Activated naive CD8-positive, alpha-beta T cell treated with anti-CD3 and anti-CD28 coated beads, Interleukin-2, amount 50 U/mL, for 24 hours (primary cell): Measurements from ENCODE around the gene ABCA2.

Experiments
- ATAC-seq: fragments of 150-1000 bp; cut with Tn5 transposase; one replicate; pipeline ENCODE4 v1.10.0; 2021
- DNase-seq: peaks from one replicate; pipeline ENCODE4 v3.0.0; 2021
- H3K27ac Mint-ChIP-seq: one replicate; pipeline ENCODE4 v1.8.0; 2021; ENCODE audit warnings: mild to moderate bottlenecking, mixed read lengths
- H3K27me3 Mint-ChIP-seq: one replicate; pipeline ENCODE4 v1.8.0; 2021; ENCODE audit warnings: mixed read lengths
- H3K36me3 Mint-ChIP-seq: one replicate; pipeline ENCODE4 v1.8.0; 2021; ENCODE audit warnings: low read depth, mixed read lengths
- H3K4me1 Mint-ChIP-seq: one replicate; pipeline ENCODE4 v1.8.0; 2021; ENCODE audit warnings: mixed read lengths
- H3K4me3 Mint-ChIP-seq: one replicate; pipeline ENCODE4 v1.8.0; 2021; ENCODE audit warnings: mild to moderate bottlenecking, moderate library complexity, mixed read lengths
- H3K9me3 Mint-ChIP-seq: one replicate; pipeline ENCODE4 v1.8.0; 2021; ENCODE audit warnings: mixed read lengths

ABCA2 gene

DNA sequence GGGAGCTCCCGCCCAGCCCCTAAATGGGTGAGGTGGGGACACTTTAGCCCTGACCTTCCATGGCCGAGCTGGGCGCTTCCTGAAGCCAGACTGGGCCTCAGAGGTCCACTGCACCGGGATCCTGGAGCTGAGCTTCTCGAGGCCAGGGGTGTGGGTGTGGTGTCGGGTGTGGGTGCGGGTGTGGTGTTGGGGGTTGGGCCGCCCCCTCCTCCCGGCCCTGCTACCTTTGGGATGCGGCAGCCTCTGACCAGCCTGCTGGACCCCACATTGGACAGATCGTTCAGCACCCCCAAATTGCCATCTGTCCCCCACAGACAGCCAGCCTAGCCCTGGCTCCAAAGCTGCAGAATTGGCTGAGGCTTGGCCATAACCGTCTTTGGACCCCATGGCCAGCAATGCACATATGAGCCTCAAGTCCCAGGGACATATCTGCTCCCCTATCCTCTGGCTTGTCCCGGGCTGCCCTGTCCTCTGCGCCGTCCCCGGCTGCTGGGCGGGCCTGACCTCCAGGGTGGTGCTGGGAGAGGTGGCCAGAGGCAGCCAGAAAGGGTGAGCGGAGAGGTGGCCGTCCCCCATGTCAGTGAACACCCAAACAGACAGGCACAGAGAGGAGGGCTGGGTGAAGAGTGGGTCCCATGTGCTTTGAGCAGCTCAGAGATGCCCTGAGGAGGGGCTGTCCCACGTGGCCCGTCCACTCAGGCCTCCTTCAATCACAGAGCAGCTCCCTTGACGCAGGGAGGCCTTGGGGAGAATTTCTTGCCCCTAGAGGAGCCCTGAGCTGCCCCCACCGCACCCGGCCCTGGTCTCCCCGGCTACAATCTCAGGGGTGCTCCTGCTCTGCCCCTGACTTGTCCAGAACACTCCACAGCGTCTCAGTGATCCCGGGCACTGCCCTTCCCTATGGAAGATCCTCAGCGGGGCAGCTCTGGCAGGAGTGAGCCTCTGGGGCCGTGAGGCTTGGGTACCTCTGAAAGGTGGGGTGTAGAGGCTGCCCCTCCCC is 54.1 kb downstream of the ABCA2 start:
- Mint-ChIP-seq H3K27ac (no peak overlapping the region), H3K36me3 (no peaks in the 10 kb centered on the region), H3K9me3 (no peaks in the 10 kb centered on the region), H3K4me1 (peaks cover 15% of the 10 kb centered on the region), H3K4me3 (no peak overlapping the region), H3K27me3 (peaks cover 2% of the 10 kb centered on the region)
- no peak for DNase-seq
- no peak for ATAC-seq

DNA sequence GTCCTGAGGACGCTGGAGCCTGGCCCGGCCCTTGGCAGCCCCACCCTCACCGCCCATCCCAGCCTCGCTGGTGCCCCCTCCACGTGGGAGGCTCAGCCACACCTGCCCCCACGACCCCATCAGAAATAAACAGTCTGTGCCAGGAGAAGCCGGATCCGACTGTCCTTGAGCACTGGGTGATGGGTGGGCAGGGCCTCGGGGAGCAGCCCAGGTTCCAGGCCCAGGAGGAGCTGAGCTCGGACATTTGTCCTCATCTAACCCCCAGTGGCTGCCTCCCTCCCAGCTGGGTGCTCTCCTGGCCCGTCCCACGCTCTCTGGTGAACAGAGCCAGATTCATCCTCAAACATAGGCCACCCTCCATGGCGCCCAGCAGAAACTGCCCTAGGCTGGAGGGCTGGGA is 55.3 kb downstream of the ABCA2 start:
- Mint-ChIP-seq H3K9me3 (no peaks in the 10 kb centered on the region), H3K4me1 (peaks cover 15% of the 10 kb centered on the region), H3K4me3 (no peak overlapping the region), H3K36me3 (no peaks in the 10 kb centered on the region), H3K27me3 (peaks cover 2% of the 10 kb centered on the region), H3K27ac (no peak overlapping the region)
- ATAC-seq (no peak), DNase-seq (no peak)

DNA sequence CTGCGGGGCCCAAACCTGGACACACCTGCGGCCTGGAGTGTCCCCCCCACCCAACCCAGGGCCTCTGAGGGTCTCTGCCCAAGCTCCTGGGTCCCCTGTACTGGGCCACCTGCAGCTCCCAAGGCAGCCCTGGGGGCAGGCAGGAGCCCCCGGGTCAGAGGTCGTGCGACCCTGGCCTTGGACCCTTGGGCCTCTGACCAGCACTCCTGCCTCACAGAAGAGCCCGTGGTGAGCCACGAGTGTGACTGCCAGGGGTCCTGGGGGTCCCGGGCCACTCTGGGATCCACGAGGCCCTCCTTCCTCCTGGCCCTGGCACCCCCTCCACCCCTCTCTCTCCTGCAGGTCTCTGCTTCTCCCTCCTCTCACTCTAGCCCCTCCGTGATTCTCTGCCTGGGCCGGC is 55.7 kb downstream of the ABCA2 start:
- peaks cover 15% of the 10 kb centered on the region for H3K4me1 Mint-ChIP-seq
- H3K36me3 Mint-ChIP-seq: no peaks in the 10 kb centered on the region
- H3K9me3 Mint-ChIP-seq: no peaks in the 10 kb centered on the region
- ATAC-seq: no peak
- peaks cover 2% of the 10 kb centered on the region for H3K27me3 Mint-ChIP-seq
- no peak for DNase-seq
- no peak overlapping the region for H3K4me3 Mint-ChIP-seq
- H3K27ac Mint-ChIP-seq: no peak overlapping the region

DNA sequence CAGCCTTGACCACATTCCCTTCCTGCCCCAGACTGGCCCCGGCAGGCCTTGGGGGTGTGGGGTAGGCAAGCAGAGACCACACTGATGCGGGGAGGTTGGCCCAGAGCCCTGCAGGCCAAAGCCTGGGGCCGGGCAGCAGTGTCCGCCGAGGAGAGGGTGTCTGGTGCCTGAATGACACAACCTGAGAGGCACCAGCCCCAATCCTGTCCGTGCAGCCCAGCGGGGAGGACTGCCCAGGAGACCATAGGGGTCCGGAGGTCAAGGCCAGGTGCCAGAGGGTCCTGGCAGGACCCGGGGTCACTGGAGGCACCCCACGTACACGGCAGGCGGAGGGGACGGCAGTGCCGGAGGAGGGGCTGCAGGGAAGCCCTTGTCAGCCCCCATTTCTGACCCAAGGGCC is 56.3 kb downstream of the ABCA2 start:
- ATAC-seq (no peak), DNase-seq (no peak)
- peaks cover 15% of the 10 kb centered on the region for H3K4me1 Mint-ChIP-seq
- no peak overlapping the region for H3K27ac Mint-ChIP-seq
- H3K4me3 Mint-ChIP-seq: no peak overlapping the region
- no peaks in the 10 kb centered on the region for H3K36me3 Mint-ChIP-seq
- H3K9me3 Mint-ChIP-seq: no peaks in the 10 kb centered on the region
- peaks cover 2% of the 10 kb centered on the region for H3K27me3 Mint-ChIP-seq

GRCh38 chr9:136970361-136970760 is 57.7 kb downstream of the ABCA2 start:
- Mint-ChIP-seq H3K4me3 (no peak overlapping the region), H3K9me3 (no peaks in the 10 kb centered on the region), H3K4me1 (peaks cover 18% of the 10 kb centered on the region), H3K36me3 (no peaks in the 10 kb centered on the region), H3K27me3 (no peaks in the 10 kb centered on the region), H3K27ac (no peak overlapping the region)
- DNase-seq (no peak), ATAC-seq (no peak)

- DNase-seq (no peak), ATAC-seq (no peak)
- H3K27me3 Mint-ChIP-seq: no peaks in the 10 kb centered on the region
- peaks cover 15% of the 10 kb centered on the region for H3K4me1 Mint-ChIP-seq
- H3K9me3 Mint-ChIP-seq: no peaks in the 10 kb centered on the region
- no peak overlapping the region for H3K27ac Mint-ChIP-seq
- H3K36me3 Mint-ChIP-seq: no peaks in the 10 kb centered on the region
- H3K4me3 Mint-ChIP-seq: no peak overlapping the region
These were observed 58.3 kb downstream of the ABCA2 start for GRCh38 chr9:136969774-136970173.

- Mint-ChIP-seq H3K9me3 (no peaks in the 10 kb centered on the region), H3K4me3 (no peak overlapping the region), H3K27me3 (no peaks in the 10 kb centered on the region), H3K4me1 (peaks cover 20% of the 10 kb centered on the region), H3K27ac (no peak overlapping the region), H3K36me3 (no peaks in the 10 kb centered on the region)
- DNase-seq: no peak
- ATAC-seq: no peak
These were observed 58.9 kb downstream of the ABCA2 start for GRCh38 chr9:136969150-136969549.

DNA sequence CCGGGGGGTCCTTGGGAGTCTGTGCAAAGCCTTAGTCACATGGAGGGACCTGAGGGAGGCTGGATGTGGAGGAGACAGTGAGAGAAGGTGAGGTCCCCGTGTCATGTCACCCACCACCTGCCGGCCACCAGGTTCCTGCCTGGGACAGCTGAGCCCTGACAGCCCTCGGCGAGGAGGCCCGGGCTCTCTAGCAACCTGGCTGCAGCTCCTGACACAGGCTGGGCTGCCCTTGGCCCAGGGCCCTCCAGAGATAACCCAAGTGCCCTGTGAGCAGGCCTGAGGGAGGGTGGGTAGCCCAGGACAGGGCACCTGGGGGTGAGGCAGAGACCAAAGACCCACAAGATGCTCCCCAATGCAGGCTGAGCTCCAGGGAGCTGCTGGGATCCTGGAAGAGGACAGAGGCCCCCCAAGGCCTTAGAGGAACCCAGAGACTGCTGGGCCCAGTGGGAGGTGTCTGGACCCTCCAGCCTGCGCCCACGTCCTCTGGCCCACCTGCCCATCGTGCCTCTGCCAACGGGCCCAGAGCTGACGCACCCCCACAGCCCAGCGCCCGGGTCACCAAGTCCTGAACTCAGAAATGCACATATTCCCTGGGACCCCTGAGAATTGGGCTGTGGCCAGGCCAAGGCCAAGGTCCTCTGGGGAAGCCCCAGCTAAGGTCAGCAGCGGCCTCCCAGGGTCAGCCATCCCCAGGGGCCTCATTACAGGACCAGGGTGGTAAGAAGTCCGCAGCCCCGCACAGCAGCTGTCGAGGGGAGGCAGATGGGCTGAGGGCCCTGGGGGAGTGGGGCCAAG is 59.5 kb downstream of the ABCA2 start:
- Mint-ChIP-seq H3K27me3 (no peaks in the 10 kb centered on the region), H3K9me3 (no peaks in the 10 kb centered on the region), H3K36me3 (no peaks in the 10 kb centered on the region), H3K27ac (no peak overlapping the region), H3K4me3 (no peak overlapping the region), H3K4me1 (peaks cover 20% of the 10 kb centered on the region)
- DNase-seq: no peak
- no peak for ATAC-seq

DNA sequence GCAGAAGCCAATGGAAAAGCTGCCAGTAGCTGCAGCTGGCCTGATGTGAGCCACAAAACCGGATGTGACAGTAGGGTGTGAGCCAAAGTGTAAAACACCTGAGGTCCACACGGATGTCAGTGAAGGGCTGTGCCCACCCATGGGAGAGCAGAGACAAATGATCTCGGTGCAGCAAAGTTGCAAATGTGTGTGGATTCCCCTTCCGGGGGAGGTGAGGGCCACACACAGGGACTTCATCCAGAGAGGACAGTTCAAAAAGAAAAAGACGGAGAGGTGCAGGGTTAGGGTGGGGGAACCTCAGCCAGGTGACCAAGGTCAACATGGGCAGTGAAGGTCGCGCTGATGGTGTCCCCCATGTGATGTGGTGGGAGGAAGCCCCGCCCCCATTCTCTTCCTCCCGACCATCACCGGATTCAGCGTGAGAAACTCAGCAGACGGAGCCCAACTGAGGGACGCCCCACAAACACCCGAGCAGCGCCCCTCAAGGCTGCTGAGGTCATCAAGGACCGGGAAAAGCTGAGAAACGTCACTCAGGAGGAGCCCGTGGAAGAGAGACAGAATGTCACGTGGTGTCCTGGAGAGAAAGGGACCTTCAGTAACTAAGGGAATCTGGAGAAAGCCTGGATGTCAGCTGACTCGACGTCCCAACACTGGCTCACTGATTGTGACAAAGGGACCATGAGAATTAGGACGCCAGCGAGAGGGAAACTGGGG is 62.1 kb downstream of the ABCA2 start:
- Mint-ChIP-seq H3K27ac (peak overlapping the region; percentile 45), H3K27me3 (no peaks in the 10 kb centered on the region), H3K36me3 (no peaks in the 10 kb centered on the region), H3K4me3 (peak overlapping the region; percentile 65), H3K9me3 (no peaks in the 10 kb centered on the region), H3K4me1 (peaks cover 27% of the 10 kb centered on the region)
- ATAC-seq (peak; percentile 21), DNase-seq (no peak)

DNA sequence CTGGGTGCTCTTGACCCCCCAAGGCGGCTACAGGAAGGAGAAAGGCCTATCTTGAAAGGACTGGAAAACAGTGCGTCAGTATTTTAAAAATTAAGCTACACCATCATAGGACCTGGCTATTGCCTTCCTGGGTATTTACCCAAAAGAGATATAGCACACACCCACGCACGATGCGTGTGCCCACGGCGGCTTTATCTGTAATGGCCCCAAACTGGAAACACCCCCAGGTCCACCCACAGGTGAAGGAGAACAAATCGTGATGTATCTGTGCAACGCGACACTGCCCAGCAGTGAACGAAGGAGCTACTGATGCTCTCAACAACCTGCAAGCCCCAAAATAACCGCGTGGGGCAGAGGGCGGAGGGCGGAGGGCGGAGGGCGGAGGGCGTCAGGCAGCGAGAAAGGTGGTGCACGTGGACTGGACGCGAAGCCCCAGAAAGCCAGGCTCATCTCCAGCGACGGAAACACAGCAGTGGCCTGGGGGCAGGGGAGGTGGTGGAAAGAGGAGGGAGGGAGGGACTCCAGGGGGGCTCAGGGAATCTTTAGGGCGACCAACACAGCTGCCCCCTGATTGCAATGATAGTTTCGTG is 63.1 kb downstream of the ABCA2 start:
- Mint-ChIP-seq H3K27ac (no peak overlapping the region), H3K4me3 (no peak overlapping the region), H3K36me3 (no peaks in the 10 kb centered on the region), H3K27me3 (no peaks in the 10 kb centered on the region), H3K9me3 (no peaks in the 10 kb centered on the region), H3K4me1 (peaks cover 31% of the 10 kb centered on the region)
- no peak for DNase-seq
- no peak for ATAC-seq

- no peak overlapping the region for H3K4me3 Mint-ChIP-seq
- H3K27ac Mint-ChIP-seq: no peak overlapping the region
- no peaks in the 10 kb centered on the region for H3K27me3 Mint-ChIP-seq
- H3K36me3 Mint-ChIP-seq: no peaks in the 10 kb centered on the region
- peaks cover 32% of the 10 kb centered on the region for H3K4me1 Mint-ChIP-seq
- no peak for ATAC-seq
- no peak for DNase-seq
- no peaks in the 10 kb centered on the region for H3K9me3 Mint-ChIP-seq
These were observed 63.8 kb downstream of the ABCA2 start for GRCh38 chr9:136964171-136964689.

GRCh38 chr9:136963751-136964150 is 64.3 kb downstream of the ABCA2 start:
- Mint-ChIP-seq H3K9me3 (no peaks in the 10 kb centered on the region), H3K4me3 (no peak overlapping the region), H3K4me1 (peaks cover 32% of the 10 kb centered on the region), H3K27ac (no peak overlapping the region), H3K36me3 (no peaks in the 10 kb centered on the region), H3K27me3 (no peaks in the 10 kb centered on the region)
- ATAC-seq (no peak), DNase-seq (no peak)

DNA sequence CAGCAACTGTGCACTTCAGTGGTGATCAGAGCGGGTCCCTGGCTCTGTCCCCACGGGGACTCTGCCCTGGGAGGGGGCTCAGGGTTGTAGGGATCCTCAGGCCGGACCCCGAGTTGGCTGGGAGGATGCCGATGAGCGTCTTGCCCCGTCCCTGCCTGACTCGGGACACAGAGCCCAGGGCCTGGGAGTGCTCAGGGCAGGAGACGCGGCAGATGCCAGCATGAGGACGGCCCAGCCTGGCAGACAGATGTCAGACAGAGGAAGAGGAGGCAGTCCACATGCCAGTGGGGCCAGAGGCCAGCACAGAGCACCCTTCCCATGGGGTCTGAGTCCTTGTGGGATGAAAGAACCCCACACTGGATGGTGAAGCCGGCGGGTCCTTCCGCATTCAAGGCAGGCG is 64.7 kb downstream of the ABCA2 start:
- no peaks in the 10 kb centered on the region for H3K9me3 Mint-ChIP-seq
- no peak overlapping the region for H3K4me3 Mint-ChIP-seq
- ATAC-seq: no peak
- H3K27ac Mint-ChIP-seq: no peak overlapping the region
- no peaks in the 10 kb centered on the region for H3K27me3 Mint-ChIP-seq
- DNase-seq: no peak
- H3K36me3 Mint-ChIP-seq: no peaks in the 10 kb centered on the region
- H3K4me1 Mint-ChIP-seq: peaks cover 32% of the 10 kb centered on the region

DNA sequence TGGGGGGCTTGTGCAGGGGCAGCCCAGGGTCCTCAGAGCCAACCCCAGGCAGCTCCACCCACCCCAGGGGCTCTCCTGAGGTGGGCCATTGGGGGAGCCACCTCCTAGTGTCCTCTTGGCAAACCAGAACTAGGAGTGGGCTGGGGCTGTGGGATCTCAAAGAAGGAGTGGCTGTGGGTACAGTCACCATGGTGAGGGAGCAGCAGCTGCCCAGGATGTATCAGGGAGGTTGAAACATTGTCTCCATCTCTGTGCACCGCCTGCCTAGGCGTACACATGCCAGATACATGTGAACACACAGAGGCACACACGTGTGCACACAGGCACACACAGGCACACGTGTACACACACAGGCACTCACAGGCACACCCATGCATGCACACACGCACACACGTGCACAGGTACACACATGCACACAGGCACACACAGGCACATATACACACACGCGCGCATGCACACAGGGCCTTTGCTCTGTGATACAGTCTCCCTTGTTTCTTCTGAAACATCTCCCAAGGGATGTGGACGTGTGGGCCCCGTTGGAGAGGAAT is 65.3 kb downstream of the ABCA2 start:
- Mint-ChIP-seq H3K27me3 (no peaks in the 10 kb centered on the region), H3K4me3 (no peak overlapping the region), H3K4me1 (peaks cover 32% of the 10 kb centered on the region), H3K27ac (peak overlapping the region; percentile 42), H3K9me3 (no peaks in the 10 kb centered on the region), H3K36me3 (no peaks in the 10 kb centered on the region)
- DNase-seq (no peak), ATAC-seq (no peak)
